Amniotic stem cell (primary cell): Measurements from ENCODE around the gene DYSF.

Source experiments
- DNase-seq: peaks from one replicate; lab custom pipeline; 2025; lab: John Stamatoyannopoulos, UW

The DYSF gene

DNA sequence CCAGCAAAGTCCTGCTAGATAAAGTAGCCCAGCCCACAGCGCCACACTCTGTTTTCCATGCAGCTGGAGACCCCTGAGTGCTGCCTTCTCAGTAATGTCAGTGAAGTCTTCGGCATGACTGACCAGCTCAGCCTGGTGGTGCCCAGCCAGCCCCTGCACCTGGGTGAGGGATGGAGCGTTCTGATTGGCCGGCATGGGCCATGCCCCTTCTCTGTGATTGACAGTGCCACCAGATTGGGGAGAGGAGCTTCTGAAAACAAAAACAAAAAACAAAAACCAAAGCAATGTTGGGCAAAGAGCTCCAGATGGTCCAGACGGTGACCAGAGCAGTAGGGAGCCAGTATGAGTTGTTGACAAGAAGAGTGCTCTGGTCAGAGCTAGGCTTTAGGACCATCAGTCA is 122.6 kb downstream of the DYSF start:
- no peak for DNase-seq

DNA sequence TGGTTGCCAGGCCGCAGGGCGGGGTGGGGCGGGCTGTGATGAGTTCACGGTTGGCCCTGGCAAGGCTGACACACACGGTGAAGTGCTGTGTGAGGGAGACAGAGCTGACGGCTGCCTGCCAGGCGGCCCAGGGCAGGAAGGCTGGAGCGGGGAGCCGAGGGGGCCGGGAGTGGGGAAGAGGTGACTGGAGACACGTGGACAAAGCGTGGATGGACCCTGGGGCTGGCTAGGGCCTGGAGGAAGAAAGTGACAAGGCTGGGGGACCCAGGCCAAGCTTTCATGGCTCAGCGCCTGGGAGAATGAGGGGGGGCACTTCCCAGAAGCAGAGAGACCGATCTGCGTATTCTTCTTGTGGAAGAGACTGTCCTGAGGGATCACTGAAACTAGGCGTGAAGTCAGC is 123.2 kb downstream of the DYSF start:
- no peak for DNase-seq

GRCh38 chr2:71577209-71577608 is 123.8 kb downstream of the DYSF start:
- DNase-seq: no peak

DNA sequence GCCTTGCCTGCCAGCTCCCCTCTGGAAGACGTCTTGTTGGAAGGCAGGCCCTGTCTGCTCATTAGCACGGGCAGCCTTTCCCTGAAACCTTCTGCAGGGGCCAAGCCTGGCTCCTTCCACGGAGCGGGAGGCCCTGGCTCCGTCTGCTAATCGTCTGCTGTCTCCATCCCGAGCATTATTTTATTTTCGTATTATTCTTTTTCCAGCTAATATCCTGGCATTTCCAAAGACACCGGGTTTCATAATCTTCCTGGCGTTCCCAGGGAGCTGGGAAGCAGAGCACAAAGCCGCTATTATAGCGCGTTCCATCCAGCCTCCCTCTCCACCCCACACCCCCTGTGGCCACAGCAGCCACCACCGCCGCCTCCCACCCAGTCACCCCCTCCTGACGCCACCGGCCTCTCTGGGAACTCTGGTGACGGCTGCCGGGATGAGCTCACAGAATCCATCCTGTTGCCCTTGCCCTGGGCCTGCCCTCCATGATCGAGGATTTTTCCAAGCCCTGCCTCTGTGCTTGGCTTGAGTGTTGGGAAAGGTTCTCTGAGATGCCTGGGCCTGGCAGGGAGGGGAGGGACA is 125.5 kb downstream of the DYSF start:
- no peak for DNase-seq

DNA sequence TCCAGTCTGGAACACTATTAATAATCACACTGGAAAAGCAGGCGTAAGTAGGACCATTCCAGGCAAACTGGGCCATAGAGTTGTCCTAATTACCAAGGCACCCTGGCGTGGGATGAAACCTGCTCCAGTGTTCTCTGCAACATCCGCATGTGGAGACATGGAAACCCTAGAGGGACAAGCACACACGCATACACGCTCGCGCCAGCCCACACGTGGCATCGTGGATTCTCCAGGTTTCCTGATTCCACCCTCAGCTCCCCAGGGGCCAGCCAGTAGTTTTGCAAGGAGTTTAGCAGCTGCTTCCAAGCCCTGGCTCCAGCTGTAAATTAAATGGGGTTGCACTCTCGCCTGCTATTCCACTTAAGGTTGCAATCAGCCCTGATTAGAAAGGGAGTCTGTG is 127.7 kb downstream of the DYSF start:
- DNase-seq: no peak

DNA sequence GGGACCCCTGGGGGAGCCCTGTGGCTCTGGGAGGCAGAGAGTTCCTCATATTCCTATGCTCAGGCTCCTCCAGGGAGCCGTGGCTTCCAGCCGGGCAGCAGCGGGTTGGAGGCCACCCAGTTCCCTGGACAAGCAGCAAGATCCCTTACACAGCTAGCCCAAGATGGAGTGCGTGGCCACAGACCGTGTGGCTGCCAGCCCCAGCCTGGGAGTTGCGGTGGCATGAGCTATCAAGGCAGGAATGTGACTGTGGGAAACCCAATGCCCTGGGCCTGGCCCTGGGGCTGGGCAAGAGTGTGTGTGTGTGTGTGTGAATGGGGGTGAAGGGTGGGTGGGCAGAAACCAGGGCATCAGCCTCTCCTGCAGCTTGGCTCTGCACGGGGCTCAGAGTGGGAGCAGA is 130.5 kb downstream of the DYSF start:
- no peak for DNase-seq

DNA sequence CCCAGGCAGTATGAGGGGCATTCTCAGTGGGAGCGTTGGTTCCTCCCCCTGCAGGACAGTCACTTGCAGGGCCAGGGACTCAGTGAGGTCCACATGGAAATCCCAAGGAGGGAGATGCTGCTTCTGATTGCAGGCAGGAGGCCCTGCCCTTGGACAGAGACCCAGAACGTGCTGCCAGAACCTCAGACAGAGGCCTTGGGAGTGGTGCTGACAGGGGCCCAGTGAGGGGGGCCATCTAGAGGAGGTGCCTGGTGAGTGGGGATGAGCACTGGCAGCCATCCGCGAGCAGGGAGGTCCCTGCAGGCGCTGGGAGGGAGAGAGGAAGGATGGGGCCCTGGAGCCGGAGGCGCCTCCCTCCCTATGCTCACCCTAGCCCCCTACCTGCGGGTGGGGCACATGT is 133.1 kb downstream of the DYSF start:
- no peak for DNase-seq

- no peak for DNase-seq
These were observed 134.2 kb downstream of the DYSF start for GRCh38 chr2:71587509-71588073.

- DNase-seq: no peak
These were observed 135.3 kb downstream of the DYSF start for GRCh38 chr2:71588497-71589170.

GRCh38 chr2:71589763-71590162 is 136.4 kb downstream of the DYSF start:
- no peak for DNase-seq

- DNase-seq: no peak
These were observed 137.7 kb downstream of the DYSF start for GRCh38 chr2:71591044-71591443.

- no peak for DNase-seq
These were observed 138.9 kb downstream of the DYSF start for GRCh38 chr2:71592181-71592711.

DNA sequence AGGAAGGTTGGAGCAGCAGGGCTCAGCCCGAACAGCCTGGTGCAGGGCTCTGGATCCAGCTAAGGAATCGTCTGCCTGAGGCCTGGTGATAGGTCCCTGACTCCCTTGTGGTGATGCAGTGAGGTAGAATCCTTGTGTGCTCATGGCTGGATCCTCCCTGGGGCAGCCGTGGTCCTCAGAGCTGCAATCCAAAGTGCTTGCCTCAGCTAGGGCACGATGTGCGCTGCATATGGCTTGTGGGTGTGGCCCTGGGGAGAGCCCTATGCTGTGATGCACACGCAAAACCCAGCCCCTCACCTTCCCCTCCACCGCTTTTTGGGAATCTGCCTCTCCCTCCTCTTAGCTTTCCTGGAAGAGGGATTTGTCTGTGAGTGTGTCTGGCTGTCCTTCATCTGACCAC is 142.2 kb downstream of the DYSF start:
- DNase-seq: no peak

DNA sequence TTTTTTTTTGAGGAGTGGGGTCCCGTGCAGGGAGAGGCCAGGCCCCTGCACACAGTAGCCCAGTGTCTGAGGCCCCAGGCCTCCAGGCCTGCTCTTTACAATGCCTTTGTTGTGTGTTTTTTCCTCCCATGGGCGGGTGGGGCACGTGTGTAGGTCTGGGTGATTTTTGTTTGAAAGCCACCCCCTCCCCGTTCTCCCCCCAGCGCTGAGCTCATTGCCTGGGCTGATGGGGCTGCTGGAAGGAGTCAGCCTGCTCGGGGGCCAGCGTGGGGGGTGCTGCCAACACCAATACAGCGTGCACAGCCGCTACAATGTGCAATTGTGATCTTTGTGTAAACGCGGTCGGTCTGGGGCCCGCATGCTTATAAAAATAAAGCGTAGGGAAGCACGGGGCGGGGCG is 142.7 kb downstream of the DYSF start:
- no peak for DNase-seq

GRCh38 chr2:71597756-71598155 is 144.4 kb downstream of the DYSF start:
- no peak for DNase-seq

DNA sequence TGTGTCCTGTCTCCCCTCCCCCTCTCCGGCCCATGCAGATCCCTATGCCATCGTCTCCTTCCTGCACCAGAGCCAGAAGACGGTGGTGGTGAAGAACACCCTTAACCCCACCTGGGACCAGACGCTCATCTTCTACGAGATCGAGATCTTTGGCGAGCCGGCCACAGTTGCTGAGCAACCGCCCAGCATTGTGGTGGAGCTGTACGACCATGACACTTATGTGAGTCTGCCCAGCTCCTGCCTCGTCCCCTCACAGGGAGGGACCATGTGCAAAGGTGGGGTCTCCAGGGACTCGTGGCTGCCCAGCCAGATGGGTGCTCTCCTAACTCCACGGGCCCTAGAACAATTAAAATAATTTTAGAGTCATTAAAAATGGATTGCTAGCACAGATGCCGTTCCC is 145.2 kb downstream of the DYSF start:
- no peak for DNase-seq

DNA sequence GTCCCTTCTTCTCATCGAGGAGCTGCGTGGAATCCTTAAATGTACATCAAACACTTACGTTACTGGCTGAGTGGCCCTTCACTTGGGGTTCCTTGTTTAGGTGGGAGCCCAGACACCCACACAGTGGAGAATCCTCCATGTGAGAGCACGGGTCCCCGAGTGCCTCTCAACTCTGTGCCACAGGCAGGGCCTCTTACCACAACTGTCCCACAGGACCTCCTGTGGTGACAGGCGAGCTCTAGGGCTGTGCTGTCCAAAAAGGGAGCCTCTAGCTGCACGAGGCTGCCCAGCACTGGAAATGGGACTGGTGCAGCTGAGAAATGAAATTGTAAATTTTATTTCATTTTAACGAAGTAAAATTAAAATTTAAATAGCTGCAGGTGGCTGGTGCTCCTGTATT is 145.7 kb downstream of the DYSF start:
- DNase-seq: no peak

GRCh38 chr2:71599646-71600236 is 146.4 kb downstream of the DYSF start:
- DNase-seq: no peak

DNA sequence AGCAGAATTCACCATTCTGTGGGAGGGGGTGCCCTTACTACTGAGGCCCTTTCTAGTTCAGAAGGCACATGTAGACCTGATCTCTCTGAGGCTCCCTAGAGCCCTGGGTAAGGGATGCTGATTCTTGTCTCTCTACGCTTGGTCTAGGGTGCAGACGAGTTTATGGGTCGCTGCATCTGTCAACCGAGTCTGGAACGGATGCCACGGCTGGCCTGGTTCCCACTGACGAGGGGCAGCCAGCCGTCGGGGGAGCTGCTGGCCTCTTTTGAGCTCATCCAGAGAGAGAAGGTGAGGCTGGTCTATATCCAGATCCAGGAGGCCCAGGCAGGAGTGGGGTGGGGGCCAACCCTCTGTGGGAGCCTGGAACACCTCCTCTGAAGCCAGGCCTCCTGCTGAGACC is 147.2 kb downstream of the DYSF start:
- no peak for DNase-seq

GRCh38 chr2:71601136-71602114 is 148.1 kb downstream of the DYSF start:
- DNase-seq: no peak

DNA sequence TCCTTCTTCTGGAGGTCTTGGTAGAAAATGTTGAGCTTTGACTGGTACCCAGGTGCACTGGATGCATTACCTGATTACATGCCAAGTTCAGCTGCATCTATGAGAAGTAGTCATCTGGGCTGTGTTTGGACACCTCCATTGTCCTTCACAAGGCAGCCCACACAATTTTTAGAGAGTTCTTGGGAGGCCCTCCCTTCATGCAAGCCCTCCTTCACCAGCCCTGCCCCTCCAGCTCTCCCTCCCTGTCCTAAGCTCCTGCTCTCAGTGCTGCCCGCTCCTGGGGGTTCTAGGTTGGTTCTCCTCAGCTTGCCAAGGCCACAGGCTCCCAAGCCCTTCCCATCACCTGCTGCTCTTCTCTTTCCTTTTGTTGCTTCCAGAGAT is 148.7 kb downstream of the DYSF start:
- DNase-seq: no peak

DNA sequence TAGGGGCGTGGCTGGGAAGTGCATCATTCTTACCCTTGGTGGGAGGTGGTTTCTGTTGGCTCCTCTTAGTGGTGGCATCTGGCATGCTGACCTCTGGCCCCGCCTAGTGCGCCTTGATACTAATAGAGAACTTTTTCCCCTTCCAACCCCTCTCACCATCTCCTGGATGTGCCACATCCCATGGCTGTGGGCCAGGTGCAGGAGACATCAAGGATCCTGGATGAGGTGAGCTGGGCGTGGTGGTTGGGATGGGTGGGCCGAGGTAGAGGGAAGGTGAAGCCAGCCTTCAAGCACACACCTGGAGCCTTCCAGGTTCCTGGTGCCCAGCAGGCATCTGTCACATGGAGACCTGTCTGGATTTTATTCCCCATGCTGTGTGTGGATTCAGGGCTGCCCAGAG is 149.2 kb downstream of the DYSF start:
- no peak for DNase-seq
